ENCODE results near the gene TTC27.
A peak's percentile ranks its signal among the peaks of the same experiment; 100 is the strongest.
"Not testable (repeated sequence)": the region's sequence is repeated elsewhere in the genome, so short reads cannot be mapped to it uniquely, and the experiment has no call there.

TTC27 gene

GRCh38 chr2:32627814-32628579, at the start of gene TTC27:
TSS of gene TTC27 (plus strand) at chr2:32628050. CDS start at chr2:32628293, 243 bp downstream.
- ATAC-seq = peak; percentile 99

- peak; percentile 95 to 97 for ATAC-seq
Measured at GRCh38 chr2:32591669-32592463, 36.0 kb upstream of the TTC27 start.

GRCh38 chr2:32594573-32594972, 33.3 kb upstream of the TTC27 start:
- ATAC-seq = no peak

GRCh38 chr2:32611366-32611765, 16.5 kb upstream of the TTC27 start:
- ATAC-seq = no peak

GRCh38 chr2:32611771-32612170, 16.1 kb upstream of the TTC27 start:
- ATAC-seq = no peak

- ATAC-seq = no peak
Measured at GRCh38 chr2:32614084-32614483, 13.8 kb upstream of the TTC27 start.

- no peak for ATAC-seq
Measured at GRCh38 chr2:32617599-32618189, 10.2 kb upstream of the TTC27 start.

- no peak for ATAC-seq
Measured at GRCh38 chr2:32622570-32623310, 5.1 kb upstream of the TTC27 start.

- no peak for ATAC-seq
Measured at GRCh38 chr2:32623311-32623706, 4.5 kb upstream of the TTC27 start.

GRCh38 chr2:32624812-32625211, 3.0 kb upstream of the TTC27 start:
- no peak for ATAC-seq

GRCh38 chr2:32626639-32627221, 1.1 kb upstream of the TTC27 start:
- no peak for ATAC-seq

GRCh38 chr2:32627441-32627813, 423 bp upstream of the TTC27 start:
- ATAC-seq = peak; percentile 36 to 38

- ATAC-seq = no peak
Measured at GRCh38 chr2:32632089-32632488, 4.2 kb downstream of the TTC27 start.

- no peak for ATAC-seq
Measured at GRCh38 chr2:32633040-32633439, 5.2 kb downstream of the TTC27 start.

- not testable (repeated sequence) for ATAC-seq
Measured at GRCh38 chr2:32638548-32638947, 10.7 kb downstream of the TTC27 start.

GRCh38 chr2:32641180-32641579, 13.3 kb downstream of the TTC27 start:
- no peak for ATAC-seq

GRCh38 chr2:32647180-32647651, 19.4 kb downstream of the TTC27 start:
- ATAC-seq = no peak

GRCh38 chr2:32652555-32653209, 24.8 kb downstream of the TTC27 start:
- ATAC-seq = no peak

GRCh38 chr2:32656069-32656468, 28.2 kb downstream of the TTC27 start:
- no peak for ATAC-seq

GRCh38 chr2:32663864-32664263, 36.0 kb downstream of the TTC27 start:
- no peak for ATAC-seq

- ATAC-seq = no peak
Measured at GRCh38 chr2:32666704-32667103, 38.9 kb downstream of the TTC27 start.

GRCh38 chr2:32668254-32668653, 40.4 kb downstream of the TTC27 start:
- no peak for ATAC-seq
